Urinary bladder (tissue), 4 donors: ENCODE data around the gene CACNA2D3. TPM values are rescaled to one million over a fixed set of nuclear protein-coding genes. Genes with fewer than 3 reads are reported as not detected.

ENCODE experiments used
- DNase-seq: peaks from one replicate; pipeline ENCODE4 v3.0.0-alpha.2; 2015; ENCODE audit errors: extremely low spot score
- H3K27ac ChIP-seq: one replicate; pipeline ENCODE4 v1.5.1; 2013; ENCODE audit warnings: low read depth, mild to moderate bottlenecking, moderate library complexity
- H3K36me3 ChIP-seq: one replicate; pipeline ENCODE4 v1.6.1; 2013; ENCODE audit warnings: mild to moderate bottlenecking, moderate library complexity; ENCODE audit not compliant: insufficient read depth
- H3K4me1 ChIP-seq: one replicate; pipeline ENCODE4 v1.6.1; 2013; ENCODE audit warnings: mild to moderate bottlenecking, moderate library complexity; ENCODE audit not compliant: insufficient read depth
- H3K4me3 ChIP-seq: one replicate; pipeline ENCODE4 v1.5.1; 2013; ENCODE audit warnings: low read depth, low read length
- WGBS: extraction: QIAGEN DNeasy Blood & Tissue Kit; methylation state at CpG from one replicate; pipeline ENCODE4 v1.1.7; 2013; 5-methylcytosine and 5-hydroxymethylcytosine counted together
- polyA plus RNA-seq: library from polyadenylated mRNA; stranded (reverse); fragments of 200-250 nt; gene quantifications from one replicate; pipeline ENCODE4 v1.2.3, GENCODE V29; 2013
- total RNA-seq: library from RNA; depleted of rRNA; stranded (reverse); fragments of >200 nt; gene quantifications from one replicate; pipeline ENCODE4 v1.2.3, GENCODE V29; 2014
- donor health status: healthy with polysubstance abuse.
- donor health status: healthy.

Gene CACNA2D3
- total and polyA plus RNA-seq, 2 donors, result 0.57 to 1.7 TPM

DNA sequence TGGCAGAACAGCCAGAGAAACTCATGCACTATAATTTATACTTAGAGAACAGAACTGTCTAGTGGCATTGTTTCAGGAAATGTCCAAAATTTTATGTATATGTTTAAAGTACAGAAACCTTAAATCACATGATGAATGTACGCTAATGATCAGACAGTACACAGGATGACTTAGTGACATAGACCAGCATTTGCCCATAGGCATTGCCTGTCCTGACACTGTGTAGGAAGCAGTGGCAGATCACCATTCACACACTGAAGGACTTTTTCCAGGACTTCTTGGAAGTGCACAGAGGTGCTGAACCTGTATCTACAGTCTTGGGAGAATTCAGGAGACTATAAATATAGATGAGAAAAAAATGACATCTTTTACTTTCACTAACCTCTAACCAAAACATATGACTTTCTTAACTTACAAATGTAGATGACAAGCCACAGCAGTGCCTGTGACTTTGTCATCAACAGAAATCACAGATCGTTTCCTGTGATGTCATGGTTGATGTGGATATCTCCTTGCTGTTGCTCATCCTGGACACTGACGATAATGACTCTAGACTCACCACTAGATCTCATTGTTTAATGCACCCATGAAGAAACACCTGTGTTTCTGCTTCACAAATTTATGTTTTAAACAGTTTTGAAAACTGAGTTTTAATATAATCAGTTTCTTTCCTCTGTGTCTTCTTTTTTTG is 183.2 kb downstream of the CACNA2D3 start:
- DNase-seq, result no peak
- WGBS, result 63% methylated on average over 3 of the region's 3 CpGs
- Histone ChIP-seq H3K27ac (no peak overlapping the region), H3K4me1 (no peaks in the 10 kb centered on the region), H3K4me3 (no peak overlapping the region), H3K36me3 (no peaks in the 10 kb centered on the region)

DNA sequence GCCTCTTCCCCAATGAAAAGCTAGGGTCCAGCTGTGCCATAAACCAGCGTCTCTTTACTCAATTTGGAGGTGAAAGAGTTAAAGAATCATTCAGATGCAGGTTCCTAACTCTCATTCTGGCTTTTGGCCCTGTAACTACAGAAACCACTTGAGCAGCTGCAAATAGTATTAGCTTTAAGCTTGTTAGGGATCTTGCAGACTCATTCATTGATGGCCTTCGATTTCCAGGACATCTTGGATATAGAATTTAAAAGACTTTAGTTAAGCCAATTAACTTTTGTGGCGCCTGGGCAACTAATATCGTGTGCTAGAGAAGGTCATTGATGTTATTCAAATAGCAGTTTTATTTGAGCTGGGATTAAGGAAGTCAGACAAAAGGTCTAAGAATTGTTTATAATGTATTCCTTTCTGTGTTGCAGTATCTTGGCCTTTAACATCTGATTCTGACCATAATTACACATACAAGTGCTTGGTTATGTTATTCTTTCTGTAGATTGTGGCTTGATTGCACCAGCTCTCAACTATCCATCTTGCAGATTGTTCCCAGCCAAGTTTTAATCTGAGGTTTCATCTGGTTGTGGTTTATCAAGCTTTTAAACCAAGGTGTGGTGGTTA is 185.3 kb downstream of the CACNA2D3 start:
- DNase-seq, result no peak
- Histone ChIP-seq H3K27ac (no peak overlapping the region), H3K4me3 (no peak overlapping the region), H3K4me1 (no peaks in the 10 kb centered on the region), H3K36me3 (no peaks in the 10 kb centered on the region)
- WGBS, result 26% methylated on average over 4 of the region's 4 CpGs

- Histone ChIP-seq H3K4me3 (no peak overlapping the region), H3K4me1 (no peaks in the 10 kb centered on the region), H3K27ac (no peak overlapping the region), H3K36me3 (no peaks in the 10 kb centered on the region)
- 61% methylated on average over 6 of the region's 6 CpGs for WGBS
- no peak for DNase-seq
Observed at GRCh38 chr3:54309601-54310000, 187.2 kb downstream of the CACNA2D3 start.

DNA sequence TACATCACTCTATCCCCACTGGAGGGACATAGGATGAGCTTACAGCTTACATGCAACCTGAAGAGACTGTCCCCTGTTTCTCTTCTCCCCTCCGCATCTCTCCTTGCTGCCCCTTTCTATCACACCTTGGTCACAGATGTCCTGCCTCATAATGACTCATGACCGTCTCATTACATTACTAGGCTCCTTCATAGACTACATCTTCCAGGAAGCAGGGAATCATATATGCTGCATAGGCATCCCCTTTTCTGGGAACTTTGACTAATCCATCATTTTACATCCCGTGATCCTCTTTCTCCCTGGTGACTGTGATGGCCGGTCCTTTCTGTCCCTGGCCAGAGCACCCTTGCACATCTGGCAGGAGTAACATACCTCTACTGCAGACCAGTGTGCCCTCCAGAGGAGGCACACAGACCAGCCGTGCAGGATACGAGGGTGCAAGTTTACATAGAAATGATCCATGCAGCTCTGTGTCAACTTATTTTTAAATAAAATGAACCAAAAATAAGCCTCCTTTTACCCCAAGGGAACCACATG is 188.9 kb downstream of the CACNA2D3 start:
- WGBS, result 65% methylated on average over 6 of the region's 6 CpGs
- no peak for DNase-seq
- Histone ChIP-seq H3K4me1 (no peaks in the 10 kb centered on the region), H3K27ac (no peak overlapping the region), H3K36me3 (no peaks in the 10 kb centered on the region), H3K4me3 (no peak overlapping the region)

- 44% methylated on average over 9 of the region's 9 CpGs for WGBS
- no peak overlapping the region for H3K4me3 ChIP-seq
- DNase-seq, result no peak
- H3K27ac ChIP-seq, result no peak overlapping the region
- no peaks in the 10 kb centered on the region for H3K4me1 ChIP-seq
- H3K36me3 ChIP-seq, result no peaks in the 10 kb centered on the region
Observed at GRCh38 chr3:54312156-54312899, 190.0 kb downstream of the CACNA2D3 start.

DNA sequence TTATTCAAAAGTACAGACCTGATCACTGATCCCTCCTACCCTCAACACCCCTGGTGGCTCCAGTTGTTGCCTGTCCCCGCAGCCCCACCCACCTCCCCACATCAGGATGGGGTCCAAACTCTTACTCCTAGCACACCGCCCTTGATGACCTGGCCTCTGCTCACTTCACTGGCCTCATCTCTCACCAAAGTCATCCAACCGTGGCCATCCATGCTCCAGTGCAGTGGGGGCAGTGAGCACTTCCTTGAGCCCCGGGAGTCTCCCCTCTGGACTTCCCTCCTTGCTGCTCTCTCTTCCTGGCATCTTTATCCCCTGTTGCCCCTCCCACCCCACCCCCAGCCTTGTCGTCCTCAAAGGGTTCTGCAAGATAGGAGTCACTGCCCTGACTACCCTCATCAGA is 191.1 kb downstream of the CACNA2D3 start:
- Histone ChIP-seq H3K4me3 (no peak overlapping the region), H3K4me1 (no peaks in the 10 kb centered on the region), H3K36me3 (no peaks in the 10 kb centered on the region), H3K27ac (no peak overlapping the region)
- WGBS, result 86% methylated on average over 5 of the region's 5 CpGs
- no peak for DNase-seq

DNA sequence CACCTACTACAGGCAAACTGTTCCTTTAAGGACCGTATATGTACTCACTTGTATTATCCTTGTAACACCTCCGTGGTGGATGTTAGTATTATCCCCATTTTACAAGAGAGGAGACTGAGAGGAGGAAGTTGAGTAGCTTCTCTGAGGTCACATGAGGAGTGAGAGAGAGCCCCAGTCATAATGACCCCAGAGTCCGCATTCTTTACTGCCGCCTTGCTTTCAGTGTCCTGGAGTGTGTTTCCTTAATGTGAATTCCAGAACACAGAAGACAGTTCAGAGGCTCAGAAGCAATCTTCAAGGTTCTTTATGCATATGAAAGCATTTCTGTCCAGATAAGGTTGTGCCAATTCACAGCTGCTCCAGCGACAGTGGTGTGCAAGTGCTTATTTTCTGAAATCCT is 199.2 kb downstream of the CACNA2D3 start:
- H3K4me1 ChIP-seq, result no peaks in the 10 kb centered on the region
- no peaks in the 10 kb centered on the region for H3K36me3 ChIP-seq
- H3K27ac ChIP-seq, result no peak overlapping the region
- 26% methylated on average over 5 of the region's 5 CpGs for WGBS
- H3K4me3 ChIP-seq, result no peak overlapping the region
- DNase-seq, result no peak

DNA sequence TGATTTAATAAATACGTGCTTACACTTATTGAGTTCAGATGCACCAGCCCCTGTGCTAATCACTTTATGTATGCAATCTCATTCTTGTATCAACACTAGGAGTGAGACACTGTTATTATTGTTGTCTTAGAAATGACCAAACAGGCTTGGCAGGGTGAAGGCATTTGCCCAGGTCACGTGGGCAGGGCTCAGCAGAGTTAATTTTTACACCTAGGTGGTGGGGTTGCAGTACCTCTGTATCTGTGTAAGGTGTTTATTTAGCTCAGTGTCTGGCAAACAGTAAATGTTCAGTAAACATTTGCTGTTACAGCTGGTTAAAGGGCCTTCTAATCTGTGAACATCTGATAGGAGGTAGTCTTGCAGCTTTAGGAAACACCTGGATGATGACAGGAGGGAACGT is 200.0 kb downstream of the CACNA2D3 start:
- no peak for DNase-seq
- Histone ChIP-seq H3K4me1 (no peaks in the 10 kb centered on the region), H3K36me3 (no peaks in the 10 kb centered on the region), H3K4me3 (no peak overlapping the region), H3K27ac (no peak overlapping the region)
- WGBS, result 50% methylated on average over 3 of the region's 3 CpGs

GRCh38 chr3:54324103-54324502 is 201.8 kb downstream of the CACNA2D3 start:
- Histone ChIP-seq H3K36me3 (no peaks in the 10 kb centered on the region), H3K4me3 (no peak overlapping the region), H3K4me1 (no peaks in the 10 kb centered on the region), H3K27ac (no peak overlapping the region)
- WGBS, result 75% methylated on average over 2 of the region's 2 CpGs
- DNase-seq, result no peak

GRCh38 chr3:54326951-54327350 is 204.6 kb downstream of the CACNA2D3 start:
- Histone ChIP-seq H3K4me3 (no peak overlapping the region), H3K36me3 (no peaks in the 10 kb centered on the region), H3K4me1 (no peaks in the 10 kb centered on the region), H3K27ac (no peak overlapping the region)
- no peak for DNase-seq
- 80% methylated on average over 7 of the region's 7 CpGs for WGBS

GRCh38 chr3:54331341-54331740 is 209.0 kb downstream of the CACNA2D3 start:
- WGBS, result 76% methylated on average over 2 of the region's 2 CpGs

DNA sequence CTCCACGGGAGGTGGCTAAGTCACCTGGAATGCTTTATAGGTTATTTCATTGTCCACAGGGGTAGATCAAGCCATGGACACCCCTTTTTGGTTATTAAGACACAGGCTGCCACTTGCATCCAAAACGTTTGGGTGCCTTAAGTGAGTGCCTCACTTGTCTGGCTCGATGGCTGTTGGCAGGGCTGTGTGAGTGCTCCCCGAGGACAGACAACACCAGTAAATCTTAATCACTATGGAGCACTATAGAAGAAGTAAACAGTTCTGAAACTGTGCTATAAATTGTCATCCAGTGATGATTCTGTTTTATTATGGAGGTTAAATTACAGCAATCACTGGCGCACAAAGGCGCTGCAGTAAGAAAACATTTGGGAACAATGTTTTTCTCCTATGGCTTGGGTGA is 215.5 kb downstream of the CACNA2D3 start:
- no peak overlapping the region for H3K4me3 ChIP-seq
- H3K36me3 ChIP-seq, result no peaks in the 10 kb centered on the region
- no peak for DNase-seq
- 45% methylated on average over 6 of the region's 6 CpGs for WGBS
- no peaks in the 10 kb centered on the region for H3K4me1 ChIP-seq
- H3K27ac ChIP-seq, result no peak overlapping the region

More at GRCh38 chr3:54331341-54331740, 209.0 kb downstream of the CACNA2D3 start:
- Histone ChIP-seq H3K27ac (no peak overlapping the region), H3K4me1 (no peaks in the 10 kb centered on the region), H3K36me3 (no peaks in the 10 kb centered on the region), H3K4me3 (no peak overlapping the region)
- no peak for DNase-seq

DNA sequence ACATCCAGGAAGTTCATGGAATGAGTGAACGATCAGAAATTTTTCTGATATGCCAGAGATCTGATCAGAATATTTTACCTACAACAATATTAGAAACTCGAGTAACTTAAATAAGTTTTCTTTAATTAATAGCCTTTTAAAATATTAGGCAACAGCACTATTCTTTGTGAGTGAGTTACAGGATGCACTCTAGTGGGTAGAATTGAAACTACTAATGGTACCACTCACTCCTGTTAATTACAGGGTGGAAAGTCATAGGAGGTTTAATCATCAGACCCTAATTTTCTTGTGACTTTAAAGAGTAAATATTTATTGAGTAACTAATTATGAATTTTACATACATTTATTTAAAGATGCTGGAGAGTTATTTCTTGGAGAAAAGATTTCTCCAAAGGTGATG is 217.3 kb downstream of the CACNA2D3 start:
- Histone ChIP-seq H3K4me1 (no peaks in the 10 kb centered on the region), H3K36me3 (no peaks in the 10 kb centered on the region), H3K27ac (no peak overlapping the region), H3K4me3 (no peak overlapping the region)
- DNase-seq, result no peak
- WGBS, result 50% methylated on average over 2 of the region's 2 CpGs

DNA sequence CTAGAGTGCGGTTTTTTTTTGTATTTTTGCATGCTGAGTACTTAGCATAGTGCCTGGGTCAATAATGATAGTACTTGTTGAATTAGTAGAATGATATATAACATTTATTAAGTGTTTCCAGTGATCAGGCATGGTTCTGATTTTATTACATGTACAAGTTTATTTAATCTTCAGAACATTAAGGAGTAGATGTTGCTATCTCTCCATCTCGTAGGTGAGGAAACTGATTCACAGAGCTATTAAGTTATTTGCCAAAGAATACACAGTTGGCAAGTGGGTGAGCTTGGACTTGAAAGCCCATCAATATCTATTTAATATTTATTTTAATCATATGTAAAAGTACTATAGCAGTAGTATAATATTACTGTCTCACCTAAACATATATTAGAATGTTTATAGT is 219.5 kb downstream of the CACNA2D3 start:
- WGBS, result 73% methylated on average over 2 of the region's 2 CpGs
- Histone ChIP-seq H3K4me3 (no peak overlapping the region), H3K27ac (no peak overlapping the region), H3K36me3 (no peaks in the 10 kb centered on the region), H3K4me1 (no peaks in the 10 kb centered on the region)
- no peak for DNase-seq
